D721Med (cell line): Measurements from ENCODE around the gene SLC23A3.

Source experiments
- DNase-seq: peaks from one replicate; pipeline ENCODE4 v3.0.0; 2011; ENCODE audit warnings: low spot score; ENCODE audit not compliant: insufficient read length
- FAIRE-seq: peaks from 2 replicates; lab custom pipeline; 2011; peaks lifted over from hg19 to GRCh38; lab: Jason Lieb, UNC
- TF ChIP-seq, protein P1 (sequence below): IDR thresholded peaks from 2 replicates; pipeline ENCODE4 v1.5.1; 2012; ENCODE audit warnings: mild to moderate bottlenecking, control low read depth; ENCODE audit not compliant: insufficient read depth; ENCODE audit errors: missing control alignments

Gene SLC23A3

DNA sequence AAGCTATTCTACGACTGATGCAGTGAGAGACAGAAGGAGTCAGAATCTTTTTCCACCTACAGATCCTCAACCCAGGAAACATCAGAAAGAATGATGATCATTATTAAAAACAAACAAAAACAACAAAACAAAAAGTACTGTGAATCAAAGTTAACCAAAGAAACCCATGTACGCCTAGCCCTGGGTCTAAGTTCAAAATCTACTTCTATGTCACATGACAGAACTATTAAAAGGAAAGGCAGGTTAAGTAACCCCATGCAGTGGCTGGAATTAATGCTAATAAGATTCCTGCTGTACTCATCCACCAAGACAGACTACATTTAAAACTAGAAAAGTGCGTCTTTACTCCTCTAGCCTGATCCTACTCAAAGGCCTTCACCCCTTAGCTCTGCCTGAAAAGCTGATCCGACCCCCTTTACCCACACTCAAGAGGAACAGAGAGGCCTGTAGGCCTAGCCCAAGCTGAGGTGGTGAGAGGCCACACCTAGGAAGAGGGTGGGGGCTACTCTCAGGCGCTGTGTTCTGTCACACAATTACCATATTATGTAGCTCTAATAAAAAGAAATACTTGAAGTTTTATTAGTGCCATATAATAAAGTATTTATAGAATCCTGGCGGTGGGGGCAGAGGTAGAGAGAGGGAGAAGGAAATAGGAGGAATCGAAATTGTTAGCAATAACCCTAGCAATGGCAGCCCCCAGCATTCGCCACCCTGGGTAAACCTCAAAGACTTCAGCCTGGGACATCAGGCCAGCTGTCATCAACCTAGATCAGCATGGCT, 46.3 kb downstream of the SLC23A3 start:
- DNase-seq, result no peak
- FAIRE-seq, result no peak
- TF ChIP-seq, protein P1, sequence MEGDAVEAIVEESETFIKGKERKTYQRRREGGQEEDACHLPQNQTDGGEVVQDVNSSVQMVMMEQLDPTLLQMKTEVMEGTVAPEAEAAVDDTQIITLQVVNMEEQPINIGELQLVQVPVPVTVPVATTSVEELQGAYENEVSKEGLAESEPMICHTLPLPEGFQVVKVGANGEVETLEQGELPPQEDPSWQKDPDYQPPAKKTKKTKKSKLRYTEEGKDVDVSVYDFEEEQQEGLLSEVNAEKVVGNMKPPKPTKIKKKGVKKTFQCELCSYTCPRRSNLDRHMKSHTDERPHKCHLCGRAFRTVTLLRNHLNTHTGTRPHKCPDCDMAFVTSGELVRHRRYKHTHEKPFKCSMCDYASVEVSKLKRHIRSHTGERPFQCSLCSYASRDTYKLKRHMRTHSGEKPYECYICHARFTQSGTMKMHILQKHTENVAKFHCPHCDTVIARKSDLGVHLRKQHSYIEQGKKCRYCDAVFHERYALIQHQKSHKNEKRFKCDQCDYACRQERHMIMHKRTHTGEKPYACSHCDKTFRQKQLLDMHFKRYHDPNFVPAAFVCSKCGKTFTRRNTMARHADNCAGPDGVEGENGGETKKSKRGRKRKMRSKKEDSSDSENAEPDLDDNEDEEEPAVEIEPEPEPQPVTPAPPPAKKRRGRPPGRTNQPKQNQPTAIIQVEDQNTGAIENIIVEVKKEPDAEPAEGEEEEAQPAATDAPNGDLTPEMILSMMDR, result no peak

DNA sequence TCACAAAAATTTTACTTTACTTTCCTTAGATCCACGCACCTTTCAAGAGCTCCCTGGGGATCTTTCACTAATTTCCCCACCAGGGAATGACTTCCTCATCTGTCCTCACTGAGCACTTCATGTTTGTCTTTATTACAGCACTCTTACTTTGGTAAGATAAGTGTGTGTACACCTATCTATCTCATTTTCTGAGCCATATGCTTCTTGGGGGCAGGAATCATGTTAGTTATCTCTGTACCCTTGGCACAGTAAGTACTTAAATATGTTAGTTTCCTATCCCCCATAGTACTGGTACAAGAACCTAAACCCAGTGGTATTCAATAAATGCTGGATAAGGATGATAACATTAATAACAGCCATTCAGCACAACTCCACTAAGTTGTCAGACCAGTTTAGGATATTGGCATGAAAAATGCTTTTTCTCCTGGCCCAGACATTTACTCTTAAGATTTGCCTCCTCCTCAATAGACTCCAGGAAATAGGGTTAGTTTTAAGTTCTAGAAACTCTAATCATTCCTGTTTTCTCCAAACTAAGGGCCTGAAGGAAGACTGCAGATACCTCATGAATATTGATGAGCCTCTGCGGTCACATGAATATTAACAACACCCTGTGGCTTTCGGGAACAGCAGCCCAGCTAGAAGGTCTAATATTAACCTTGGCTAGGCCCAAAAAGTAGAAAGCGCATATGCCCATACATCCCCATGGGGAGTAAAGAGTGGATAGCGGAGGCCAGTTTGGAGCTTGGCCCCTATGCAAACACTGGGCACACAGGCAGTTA, 47.4 kb downstream of the SLC23A3 start:
- no peak for DNase-seq

DNA sequence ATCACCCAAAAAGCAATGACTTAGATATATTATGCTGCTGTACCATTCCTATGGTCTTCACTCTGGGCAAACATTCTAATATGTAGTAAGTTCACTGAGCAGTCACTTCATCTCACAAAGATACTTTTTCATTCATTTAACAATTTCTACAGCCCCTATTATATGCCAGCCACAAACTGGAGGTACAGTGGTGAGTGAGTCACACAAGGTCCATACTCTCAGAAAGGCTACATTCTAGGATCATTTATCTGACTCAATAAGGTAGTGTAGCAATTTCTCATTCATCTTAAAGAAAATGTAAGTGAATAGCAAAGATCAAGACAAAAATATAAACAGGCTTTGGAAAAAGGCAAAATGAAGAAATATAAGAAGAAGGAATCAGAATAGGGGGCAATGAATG, 49.7 kb downstream of the SLC23A3 start:
- TF ChIP-seq, protein P1, result no peak
- DNase-seq (no peak), FAIRE-seq (no peak)

More for the DNA sequence above, 47.4 kb downstream of the SLC23A3 start:
- TF ChIP-seq, protein P1, result no peak
- FAIRE-seq, result no peak

DNA sequence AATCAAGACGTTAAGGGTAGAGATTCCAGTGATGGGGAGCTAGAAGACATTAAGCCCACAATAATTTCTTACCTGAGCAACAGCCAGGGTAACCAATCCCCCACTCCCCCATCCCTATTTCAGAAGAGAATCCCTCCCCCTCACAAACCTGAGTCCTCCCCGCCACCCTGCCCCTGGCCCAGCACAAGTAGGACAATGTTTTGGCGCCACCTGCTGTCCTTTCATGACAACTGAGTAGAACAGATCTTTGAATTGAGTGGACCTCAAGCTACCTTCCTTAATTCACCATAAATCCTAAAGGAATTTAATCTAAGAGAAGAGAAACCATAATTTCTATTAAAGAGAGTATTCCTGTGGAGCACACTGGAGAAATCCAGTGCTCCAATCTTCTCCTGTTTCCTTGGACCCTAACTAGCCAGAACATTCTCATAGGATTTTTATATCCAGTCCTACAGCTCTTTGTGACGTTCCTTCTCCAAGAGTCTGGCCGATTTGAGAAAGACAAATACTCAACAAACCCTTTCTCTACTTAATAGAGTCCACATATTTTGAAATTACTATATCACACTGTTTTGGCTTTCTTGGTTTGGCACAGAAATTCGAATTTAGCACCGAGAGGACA, 50.3 kb downstream of the SLC23A3 start:
- DNase-seq (peak; percentile 33), FAIRE-seq (no peak)
- TF ChIP-seq, protein P1, result peak; percentile 79

DNA sequence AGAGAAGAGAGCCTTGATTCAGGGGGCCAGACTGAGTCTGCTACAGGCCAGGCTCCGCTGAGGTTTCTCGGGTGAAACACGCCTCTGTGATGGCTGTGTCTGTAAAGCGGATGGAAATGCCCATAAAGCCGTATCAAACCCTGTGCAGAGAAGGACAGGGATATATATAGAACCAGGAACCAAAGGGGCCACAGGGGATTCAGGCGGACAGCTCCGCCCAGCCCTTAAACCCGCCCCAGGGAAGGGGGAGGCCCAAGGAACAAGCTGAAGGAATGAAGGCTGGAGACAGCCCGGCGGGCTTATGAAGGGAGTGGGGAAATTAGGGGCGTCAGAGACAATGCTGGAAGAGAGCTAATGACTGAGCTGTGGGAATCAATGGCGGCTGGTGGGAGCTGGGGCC, 51.3 kb downstream of the SLC23A3 start:
- TF ChIP-seq, protein P1, result no peak
- DNase-seq, result no peak
- no peak for FAIRE-seq

DNA sequence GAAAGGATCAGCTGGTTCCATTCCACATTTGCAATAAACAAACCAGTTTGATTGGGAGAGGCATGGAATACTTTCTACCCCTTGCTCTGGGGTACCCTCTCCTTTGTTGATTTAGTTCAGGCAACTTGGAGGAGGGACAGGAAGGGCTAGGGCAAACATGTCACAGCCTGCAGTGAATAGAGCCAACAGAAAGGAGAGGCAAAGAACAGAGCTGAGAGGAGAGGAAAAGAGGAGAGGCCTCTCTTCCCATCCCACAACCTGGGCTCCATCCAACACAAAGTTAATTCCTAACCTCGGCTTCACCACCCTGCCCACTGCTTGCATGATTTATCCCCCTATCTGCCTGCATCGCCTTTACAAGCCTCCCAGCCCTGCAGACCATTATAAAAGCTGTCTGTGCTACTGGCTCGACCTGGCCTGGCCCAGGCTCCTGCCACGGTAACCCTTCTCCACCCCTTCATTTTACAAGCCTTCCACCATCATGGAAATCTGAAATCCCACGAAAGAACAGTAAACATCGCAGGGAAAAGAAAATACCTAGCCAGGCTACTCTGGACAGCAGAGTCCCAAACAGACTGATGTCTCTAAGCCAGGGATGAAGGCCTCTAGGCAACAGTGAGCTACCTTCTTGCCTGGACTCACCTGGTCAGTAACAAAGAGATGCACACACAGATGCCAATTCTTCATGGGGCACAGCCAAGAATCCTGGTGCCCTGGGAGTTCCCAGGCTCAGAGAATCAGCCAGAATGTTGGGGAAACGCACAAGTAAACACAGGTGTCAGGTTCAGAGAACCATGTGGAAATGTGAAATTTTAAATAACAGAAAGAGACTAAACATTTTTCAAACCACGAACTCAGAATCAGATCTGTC, 52.8 kb downstream of the SLC23A3 start:
- FAIRE-seq, result no peak
- TF ChIP-seq, protein P1, result no peak
- no peak for DNase-seq
